ENCODE data around the gene ARHGEF4.

Gene ARHGEF4

DNA sequence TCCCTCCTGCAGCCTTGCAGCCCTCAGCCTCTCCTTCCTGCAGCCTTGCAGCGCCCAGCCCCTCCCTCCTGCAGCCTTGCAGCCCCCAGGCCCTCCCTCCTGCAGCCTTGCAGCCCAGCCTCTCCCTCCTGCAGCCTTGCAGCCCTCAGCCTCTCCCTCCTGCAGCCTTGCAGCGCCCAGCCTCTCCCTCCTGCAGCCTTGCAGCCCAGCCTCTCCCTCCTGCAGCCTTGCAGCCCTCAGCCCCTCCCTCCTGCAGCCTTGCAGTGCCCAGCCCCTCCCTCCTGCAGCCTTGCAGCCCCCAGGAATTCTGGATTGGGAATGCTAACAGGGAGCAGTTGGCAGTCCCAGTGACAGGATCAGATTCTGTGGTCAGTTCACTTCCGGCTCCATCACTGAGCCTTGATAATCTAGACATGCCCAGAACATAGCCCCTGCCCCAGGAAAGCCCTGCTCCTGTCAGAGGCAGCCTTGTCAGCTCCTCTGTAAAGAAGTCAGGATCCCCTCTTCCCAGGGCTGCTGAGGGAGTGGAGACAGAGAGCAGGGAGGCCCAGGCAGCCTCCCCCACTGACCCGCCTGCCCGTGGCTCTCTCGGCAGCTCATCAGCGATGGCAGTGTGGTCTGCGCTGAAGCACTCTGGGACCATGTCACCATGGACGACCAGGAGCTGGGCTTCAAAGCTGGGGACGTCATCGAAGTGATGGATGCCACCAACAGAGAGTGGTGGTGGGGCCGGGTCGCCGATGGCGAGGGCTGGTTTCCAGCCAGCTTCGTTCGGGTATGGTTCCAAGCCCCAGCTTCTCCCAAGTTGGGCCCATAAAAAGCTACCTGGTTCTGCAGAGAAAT, 201.8 kb downstream of the ARHGEF4 start:
- no peak for DNase-seq (ENCODE audit: low read depth in 2 of 2)

DNA sequence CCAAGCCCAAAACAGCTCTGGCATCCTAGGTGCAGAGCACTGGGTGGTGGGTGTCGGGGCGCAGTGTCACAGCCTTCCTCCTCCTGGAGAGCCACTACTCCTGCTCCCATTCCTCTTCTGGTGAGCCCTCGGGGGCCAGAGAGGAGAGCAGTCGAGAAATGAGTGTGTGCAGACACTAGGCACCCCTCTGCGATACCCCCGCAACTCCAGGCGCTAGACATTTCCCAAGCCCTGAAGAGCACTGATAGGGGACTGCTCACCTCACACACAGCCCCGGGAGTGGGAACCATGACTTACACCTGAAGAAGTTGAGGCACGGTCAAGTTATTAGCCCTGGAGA, 202.4 kb downstream of the ARHGEF4 start:
- no peak for DNase-seq (ENCODE audit: low read depth in 2 of 2)

DNA sequence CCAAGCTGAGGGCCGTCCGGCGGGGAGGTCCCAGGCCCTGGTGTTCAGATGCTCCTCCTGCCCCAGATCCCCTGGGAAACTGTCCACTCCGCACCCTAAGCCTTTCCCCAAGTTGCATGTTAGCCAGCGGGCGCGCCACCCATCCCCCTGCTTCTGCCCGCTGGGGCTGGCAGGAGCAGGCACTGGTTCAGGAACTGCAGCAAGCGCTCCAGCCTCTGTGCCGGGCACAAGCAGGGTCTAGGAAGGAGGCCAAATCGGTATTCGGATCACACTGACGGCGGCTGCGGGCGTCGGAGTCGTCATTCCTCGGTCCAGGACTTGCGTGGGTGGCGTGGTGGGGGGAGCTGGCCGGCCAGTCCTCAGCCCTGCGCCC, 202.8 kb downstream of the ARHGEF4 start:
- DNase-seq (ENCODE audit: low read depth in 2 of 2): no peak

DNA sequence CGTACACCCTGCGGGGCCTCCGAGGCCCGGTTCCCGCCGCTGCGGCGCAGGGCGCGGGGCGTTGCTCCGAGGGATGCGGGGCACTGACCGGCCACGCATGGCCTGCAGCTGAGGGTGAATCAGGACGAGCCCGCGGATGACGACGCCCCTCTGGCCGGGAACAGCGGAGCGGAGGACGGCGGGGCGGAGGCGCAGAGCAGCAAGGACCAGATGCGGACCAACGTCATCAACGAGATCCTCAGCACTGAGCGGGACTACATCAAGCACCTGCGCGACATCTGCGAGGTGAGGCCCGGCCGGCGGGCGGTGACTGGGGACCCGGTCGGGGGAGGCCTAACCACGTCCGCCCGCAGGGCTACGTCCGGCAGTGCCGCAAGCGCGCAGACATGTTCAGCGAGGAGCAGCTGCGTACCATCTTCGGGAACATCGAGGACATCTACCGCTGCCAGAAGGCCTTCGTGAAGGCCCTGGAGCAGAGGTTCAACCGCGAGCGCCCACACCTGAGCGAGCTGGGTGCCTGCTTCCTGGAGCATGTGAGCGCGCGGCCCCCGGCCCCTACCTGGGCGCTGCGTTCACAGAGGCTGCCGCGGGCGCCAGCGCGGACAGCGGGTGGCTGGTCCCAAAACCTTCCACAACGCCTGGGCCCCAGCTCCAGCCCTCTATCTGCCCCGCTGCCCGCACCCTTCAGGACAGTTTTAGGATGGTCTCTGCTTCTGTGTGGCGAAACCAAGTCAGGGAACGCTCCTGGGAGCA, 203.4 kb downstream of the ARHGEF4 start:
- DNase-seq (ENCODE audit: low read depth in 2 of 2): no peak

DNA sequence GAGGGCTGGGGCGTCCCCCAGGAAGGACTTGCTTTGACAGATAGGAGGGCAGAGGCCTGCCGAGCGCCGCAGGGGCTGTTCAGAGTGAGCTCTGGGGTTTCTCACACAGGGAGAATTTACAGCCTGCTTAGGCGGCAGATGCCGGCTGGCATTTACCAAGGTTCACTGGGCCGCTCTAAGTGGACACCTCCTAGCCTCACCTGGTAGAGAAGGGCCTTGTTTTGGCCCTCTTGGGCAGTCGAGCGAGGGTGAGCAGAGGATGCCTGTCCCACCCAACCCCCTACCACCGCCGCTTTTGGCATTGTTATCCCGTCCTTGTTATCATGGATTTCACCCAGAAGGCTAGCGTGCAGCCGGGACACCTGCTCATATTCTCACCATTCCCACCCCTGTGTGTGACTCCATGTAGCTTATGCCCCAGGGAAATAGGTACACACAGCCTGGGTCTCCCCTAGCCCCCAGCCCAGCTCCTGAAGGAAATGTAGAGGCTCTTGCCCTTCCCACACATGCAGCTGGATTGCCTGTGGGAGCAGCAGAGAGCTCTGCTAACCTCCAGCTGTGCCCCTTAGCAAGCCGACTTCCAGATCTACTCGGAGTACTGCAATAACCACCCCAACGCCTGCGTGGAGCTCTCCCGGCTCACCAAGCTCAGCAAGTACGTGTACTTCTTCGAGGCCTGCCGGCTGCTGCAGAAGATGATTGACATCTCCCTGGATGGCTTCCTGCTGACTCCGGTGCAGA, 204.1 kb downstream of the ARHGEF4 start:
- DNase-seq (ENCODE audit: low read depth in 2 of 2): no peak

DNA sequence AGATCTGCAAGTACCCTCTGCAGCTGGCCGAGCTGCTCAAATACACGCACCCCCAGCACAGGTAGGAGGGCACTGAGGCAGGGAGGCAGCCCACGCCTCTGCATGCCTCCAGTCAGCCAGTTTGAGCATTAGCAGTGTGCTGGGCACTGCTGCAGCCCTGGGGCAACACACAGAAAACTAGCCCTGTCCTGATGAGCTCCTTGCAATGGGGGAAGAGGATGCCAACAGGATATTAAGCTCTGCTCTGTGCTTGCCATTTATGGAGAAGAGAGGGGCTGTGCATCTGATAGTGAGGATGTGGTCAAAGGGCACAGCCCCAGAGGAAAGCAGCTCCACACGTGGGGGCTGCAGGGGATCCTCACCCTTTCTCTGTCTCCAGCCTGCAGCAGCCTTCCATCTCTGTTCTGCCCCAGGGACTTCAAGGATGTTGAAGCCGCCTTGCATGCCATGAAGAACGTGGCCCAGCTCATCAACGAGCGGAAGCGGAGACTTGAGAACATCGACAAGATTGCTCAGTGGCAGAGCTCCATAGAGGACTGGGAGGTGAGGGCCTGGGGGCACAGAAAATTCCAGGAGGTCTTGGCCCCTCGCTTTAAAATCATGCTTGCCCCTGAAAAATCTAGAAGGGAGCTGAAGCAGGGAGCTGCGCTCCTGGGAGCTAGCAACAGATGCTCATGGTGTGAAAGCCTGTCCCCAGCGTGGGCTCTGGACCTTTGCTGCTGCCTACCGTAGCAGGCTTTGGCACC, 204.9 kb downstream of the ARHGEF4 start:
- DNase-seq (ENCODE audit: low read depth in 2 of 2): no peak

DNA sequence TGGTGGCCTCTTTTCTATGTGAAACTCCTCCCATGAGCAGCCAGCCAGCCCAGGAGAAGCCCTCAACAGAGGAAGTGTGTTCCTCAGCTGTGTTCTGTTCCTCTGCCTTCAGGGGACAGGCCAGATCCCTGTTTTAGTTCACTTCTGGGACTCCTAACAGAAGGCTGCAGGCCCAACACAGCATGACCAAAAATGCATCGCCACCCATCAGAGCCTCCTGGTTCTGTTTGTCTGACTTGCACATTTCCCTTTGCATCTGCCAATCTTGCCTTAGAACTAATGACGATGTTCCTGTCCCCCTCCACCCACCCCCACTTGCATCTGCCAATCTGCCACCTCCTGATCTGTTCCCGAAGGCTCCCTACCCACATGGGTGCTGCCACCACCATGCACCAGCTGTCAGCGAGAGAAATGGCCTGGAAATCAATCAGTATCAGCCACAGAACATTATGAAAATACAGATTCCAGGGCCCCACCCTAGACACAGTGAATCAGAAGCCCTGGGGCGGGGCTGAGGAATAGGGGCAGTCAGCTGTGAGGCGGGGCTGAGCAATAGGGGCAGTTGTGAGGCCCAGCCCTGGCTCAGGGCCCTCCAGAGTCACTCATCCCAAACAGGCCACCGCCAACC, 205.5 kb downstream of the ARHGEF4 start:
- no peak for DNase-seq (ENCODE audit: low read depth in 2 of 2)

DNA sequence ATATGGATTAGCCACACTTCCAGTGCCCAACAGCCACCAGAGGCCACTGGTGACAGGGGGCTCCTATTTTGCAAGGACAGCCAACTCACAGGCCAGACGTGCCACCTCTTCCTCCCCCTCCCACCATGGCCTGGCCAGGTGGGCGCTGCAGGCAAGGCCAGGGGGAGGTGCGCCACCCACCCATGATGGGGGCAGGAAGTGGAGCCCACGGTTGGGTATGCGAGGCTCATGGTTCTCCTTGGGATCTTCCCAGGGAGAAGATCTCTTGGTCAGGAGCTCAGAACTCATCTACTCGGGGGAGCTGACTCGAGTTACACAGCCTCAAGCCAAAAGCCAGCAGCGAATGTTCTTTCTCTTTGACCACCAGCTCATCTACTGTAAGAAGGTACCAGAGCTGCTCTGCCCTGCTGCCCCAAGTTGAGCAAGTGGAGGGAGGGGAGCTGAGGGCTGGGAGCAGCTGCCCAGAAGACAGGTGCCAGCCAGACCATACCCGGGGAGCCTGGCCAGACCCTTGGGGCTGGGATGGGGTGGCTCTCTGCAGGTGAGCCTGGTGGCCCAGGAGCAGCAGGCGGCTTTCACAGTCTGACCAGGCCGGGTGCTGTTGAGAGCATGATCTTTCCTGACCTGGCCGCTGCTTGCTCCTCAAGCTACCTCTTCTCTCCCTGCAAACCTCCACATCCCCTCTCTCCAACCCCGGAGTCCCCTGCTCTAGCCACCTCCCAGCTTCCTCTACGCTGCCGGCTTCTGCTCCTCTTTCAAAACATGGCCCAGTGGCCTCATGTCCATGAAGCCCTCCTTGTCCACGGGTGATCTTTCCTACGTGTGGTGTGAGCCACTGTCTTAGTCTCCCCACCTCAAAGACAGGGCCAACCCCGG, 206.7 kb downstream of the ARHGEF4 start:
- DNase-seq (ENCODE audit: low read depth in 2 of 2): no peak

DNA sequence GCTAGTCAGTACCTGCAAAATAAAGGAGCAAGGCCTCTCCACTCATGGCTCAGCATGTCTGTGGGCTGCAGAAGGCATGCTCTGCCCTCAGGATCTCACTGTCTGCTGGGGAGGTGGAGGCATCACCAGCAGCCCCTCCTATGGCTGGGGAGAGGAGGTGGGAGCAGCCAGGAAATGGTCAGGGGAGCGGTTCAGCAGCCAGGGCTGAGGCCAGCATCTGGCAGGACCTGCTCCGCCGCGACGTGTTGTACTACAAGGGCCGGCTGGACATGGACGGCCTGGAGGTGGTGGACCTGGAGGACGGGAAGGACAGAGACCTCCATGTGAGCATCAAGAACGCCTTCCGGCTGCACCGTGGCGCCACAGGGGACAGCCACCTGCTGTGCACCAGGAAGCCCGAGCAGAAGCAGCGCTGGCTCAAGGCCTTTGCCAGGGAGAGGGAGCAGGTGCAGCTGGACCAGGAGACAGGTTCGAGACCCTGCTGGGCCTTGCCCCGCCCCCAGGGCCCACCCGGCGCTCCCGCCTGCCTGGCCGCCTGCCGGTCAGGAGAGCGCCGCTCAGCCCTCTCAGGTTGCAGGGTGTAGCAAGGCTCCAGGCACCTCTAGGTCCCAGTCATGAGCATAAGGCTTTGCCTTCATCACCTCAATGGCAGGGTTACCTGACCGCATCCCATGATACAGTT, 207.5 kb downstream of the ARHGEF4 start:
- no peak for DNase-seq (ENCODE audit: low read depth in 2 of 2)

DNA sequence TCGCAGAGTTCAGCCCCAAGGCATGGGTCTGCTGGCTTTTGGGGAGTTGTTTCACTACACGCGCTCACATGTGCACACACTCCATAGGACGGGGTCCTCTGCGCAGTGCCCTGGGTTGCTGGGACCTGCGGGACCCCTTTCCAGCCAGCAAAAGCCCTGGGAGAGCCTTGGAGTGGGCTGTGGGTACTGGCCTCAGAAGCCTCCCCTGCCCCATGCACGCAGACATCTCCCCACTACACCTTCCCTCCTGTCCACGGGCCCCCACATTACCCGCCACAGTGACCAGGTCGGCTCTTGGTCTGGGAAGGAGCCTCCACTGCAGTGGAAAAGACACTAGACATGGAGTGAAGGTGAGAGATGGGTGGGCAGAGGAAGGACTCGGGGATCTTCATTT, 208.0 kb downstream of the ARHGEF4 start:
- DNase-seq (ENCODE audit: low read depth in 2 of 2): no peak

DNA sequence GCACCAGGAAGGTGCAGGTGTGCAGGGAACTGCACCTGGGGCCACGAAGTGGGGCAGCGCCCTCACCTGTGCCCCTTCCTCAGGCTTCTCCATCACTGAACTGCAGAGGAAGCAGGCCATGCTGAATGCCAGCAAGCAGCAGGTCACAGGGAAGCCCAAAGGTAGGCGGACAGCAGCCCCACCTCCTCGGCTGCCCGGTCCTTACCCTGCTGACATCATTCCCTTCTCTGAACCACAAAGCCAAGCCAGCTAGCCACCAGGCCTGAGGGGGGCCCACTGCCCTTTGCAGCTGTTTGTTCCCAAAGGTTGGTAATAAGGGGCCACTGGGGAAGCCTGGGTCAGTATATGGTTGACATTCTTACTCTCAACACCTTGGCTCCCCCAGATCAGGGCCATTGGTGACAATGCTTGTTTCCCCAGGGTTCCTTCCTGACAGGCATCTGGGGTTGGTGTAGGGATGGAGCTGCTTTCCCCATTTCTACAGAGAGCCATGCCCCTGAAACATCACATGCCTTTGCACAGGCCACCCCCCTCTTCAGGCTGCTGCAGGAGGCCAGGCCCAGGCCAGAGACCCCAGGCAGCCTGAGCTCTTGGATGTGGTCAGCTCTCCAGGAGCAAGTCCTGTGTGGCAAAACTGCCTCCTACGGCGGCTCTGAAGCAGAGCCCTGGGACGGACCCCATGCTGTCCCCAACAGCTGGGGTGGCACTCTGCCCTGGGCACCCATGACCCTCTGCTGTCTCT, 208.7 kb downstream of the ARHGEF4 start:
- DNase-seq (ENCODE audit: low read depth in 2 of 2): no peak

DNA sequence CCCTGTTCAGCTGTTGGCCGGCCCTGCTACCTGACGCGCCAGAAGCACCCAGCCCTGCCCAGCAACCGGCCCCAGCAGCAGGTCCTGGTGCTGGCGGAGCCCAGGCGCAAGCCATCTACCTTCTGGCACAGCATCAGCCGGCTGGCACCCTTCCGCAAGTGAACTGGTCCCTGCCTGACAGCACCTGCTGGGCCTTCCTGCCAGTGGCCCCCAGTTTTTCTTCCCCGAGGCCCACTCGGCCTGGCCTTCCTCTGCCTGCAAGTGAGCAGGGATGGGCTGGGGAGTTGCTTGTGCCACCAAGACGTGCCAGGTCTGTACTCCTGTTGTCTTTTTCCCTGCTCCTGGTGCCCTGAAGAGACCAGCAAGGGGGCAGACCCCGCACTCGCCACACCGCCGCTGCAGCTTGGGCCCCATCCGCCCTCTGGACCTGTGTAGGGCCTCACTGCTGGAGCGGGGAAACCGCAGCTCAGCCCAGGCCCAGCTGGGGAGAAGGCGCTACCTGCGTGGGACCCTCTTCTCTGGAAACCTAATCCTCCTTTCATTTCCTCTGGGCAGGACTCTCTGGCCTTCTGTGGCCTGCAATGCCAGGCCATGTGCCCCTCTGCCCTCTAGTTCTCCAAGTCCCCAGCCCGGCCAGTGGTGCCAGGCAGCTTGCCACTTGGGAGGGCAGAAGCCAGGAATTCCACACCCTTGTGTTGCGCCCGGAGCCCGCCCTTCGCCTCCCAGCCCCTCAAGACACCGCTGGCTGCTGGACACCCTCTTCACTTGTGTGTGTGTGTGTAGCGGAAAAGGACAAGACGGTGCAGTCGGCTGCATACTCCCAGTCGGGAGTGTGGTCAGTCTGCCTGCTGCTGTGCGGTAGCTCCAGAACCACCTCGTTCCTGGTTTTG, 209.6 kb downstream of the ARHGEF4 start:
- no peak for DNase-seq (ENCODE audit: low read depth in 2 of 2)

DNA sequence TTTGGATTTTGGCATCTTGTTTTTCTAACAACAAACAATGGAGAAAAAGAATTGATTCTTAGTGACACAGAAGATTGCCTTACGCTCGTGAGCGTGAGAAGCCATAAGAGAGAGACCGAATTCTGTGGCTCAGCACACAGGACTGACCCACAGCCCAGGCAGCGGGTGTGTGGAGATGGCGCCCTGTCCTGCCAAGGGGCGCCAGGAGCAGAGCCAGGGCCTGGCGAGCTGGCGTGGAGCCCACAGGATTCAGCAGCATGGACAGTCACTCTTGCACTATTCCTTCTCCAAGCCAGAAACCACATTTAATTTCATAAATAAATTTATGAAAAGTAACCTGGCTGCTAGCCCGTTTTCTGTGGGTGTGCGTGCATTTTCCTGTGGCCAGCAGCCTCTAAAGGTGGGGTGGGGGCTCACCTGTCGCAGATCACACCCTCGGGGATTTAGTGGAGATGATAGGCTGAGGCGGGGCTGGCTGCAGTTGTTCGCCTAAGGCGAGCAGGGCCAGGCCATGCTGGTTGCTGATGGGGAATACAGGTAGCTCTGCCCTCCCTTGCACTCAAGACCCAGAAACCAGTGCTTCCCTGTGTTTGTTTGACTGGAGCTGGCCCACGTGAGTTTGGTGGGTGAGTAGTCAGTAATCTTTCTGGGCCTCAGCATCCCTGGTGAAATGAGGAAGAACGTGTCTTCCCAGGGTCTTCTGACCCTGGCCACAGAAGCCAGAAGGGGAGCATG, 210.4 kb downstream of the ARHGEF4 start:
- no peak for DNase-seq (ENCODE audit: low read depth in 2 of 2)

DNA sequence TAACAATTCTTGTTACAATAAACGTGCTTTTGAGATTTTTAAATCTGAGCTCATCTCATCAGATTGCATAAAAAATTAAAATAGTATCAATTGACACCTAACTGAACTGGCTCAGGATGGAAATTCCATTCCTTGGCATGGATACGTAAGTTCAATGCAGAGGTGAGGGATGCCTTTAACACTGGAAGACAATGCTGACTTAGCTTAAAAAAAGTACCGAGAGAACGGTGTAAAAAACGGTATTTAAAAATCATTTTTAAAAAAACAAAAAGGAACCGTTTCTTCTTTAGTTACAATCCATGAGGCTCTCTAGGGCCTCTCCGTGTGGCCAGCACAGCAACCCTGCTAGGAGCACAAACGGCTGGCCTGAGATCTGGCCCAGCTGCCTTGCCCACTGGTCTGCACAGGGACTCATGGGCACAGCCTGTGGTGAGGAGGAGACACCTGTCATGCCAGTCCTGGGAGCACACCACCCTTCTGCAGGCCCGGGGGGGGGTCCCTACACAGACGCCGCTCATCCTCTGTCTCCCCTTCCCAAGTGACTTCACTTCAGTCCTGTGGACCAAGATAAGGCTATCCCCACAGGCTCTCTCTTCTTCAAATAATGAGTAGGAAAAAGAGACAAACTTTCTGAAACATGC, 211.3 kb downstream of the ARHGEF4 start:
- no peak for DNase-seq (ENCODE audit: low read depth in 2 of 2)

DNA sequence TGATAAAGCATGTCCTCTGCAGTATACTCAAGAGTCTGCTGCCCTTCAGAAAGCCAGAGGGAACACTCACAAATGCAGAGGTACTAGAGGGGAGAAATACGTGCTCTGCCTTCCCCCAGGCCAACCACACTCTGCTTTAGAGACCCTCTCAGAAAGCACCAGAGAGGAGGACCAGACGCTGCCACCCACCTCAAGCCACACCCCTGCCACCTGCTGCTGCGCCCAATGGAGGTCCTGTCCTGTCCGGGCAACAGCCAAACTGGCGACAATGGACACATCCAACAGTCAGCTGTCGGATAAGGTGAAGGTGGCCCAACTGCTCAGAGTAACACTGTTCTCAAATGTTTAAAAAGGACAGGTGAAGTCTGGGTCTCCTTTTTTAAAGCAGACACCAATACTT, 211.9 kb downstream of the ARHGEF4 start:
- DNase-seq (ENCODE audit: low read depth in 2 of 2): no peak

DNA sequence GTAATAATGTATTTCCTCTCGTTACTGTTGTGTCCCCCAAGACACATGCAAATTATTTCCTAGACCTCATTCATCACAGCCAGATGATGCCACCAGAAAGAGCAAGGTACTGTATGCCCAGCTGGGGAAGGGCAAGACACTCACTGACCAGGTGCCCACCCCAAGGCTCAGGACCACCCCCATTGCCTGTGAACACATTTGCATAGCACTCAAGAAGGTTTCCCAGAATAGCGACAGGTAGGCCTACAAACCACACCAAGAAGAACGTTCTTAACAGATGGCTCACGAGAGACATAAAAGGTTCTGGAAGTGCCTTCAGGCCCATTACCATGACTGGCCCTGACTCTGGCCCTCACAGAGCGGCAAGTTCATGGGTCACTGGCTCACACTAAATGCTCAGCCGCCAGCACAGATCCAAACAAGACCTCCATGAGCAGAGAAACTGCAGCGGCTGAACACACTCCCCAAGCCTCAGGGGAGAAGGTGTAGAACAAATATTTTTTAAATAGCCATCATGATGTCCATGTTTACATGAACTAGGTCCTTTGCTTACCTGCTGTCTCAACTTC, 212.5 kb downstream of the ARHGEF4 start:
- no peak for DNase-seq (ENCODE audit: low read depth in 2 of 2)

DNA sequence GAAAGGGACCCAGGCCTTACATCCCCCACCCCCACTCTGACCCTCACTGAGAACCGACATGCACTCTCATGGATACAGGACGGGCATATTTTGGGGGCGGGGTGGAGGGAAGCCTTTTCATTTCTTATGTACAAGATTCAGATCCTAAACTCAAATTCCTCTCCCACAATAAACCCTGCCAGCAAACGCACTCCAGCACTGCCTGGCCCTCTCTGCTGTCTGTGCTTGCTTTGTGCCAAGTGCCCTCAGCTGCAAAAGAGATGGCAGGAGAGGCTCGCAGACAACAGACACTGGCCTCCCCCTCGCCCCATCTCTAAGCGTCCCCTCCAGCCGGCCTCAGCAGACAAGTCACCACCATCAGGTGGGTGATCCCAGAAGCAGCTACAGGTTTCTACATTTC, 214.2 kb downstream of the ARHGEF4 start:
- no peak for DNase-seq (ENCODE audit: low read depth in 2 of 2)

All from stimulated activated CD4-positive, alpha-beta T cell treated with anti-CD3 and anti-CD28 coated beads, Interleukin-12 subunit alpha, Interleukin-12 subunit beta, amount 100 ng/mL, for 24 hours (primary cell).